HG03521 (cell line): Measurements from ENCODE around the gene GJA8.
"Not testable (repeated sequence)": the region's sequence is repeated elsewhere in the genome, so short reads cannot be mapped to it uniquely, and the experiment has no call there.

Experiments used
- ATAC-seq: cut with Tn5 transposase; IDR thresholded peaks from one replicate; pipeline ENCODE4 v1.9.1; 2021; ENCODE audit warnings: mild to moderate bottlenecking, moderate library complexity; ENCODE audit not compliant: unreplicated experiment

Gene GJA8

GRCh38 chr1:147927215-147927614, 24.6 kb downstream of the GJA8 start:
- not testable (repeated sequence) for ATAC-seq

GRCh38 chr1:147927689-147928088, 25.1 kb downstream of the GJA8 start:
- ATAC-seq: not testable (repeated sequence)

- ATAC-seq: peak; percentile 95
These were observed 25.9 kb downstream of the GJA8 start, which contains the start of gene GPR89B for GRCh38 chr1:147928236-147929132. Gene GPR89B (plus strand): TSS chr1:147928420. CDS start chr1:147928537, 117 bp downstream.

GRCh38 chr1:147931137-147931536, 28.5 kb downstream of the GJA8 start:
- not testable (repeated sequence) for ATAC-seq

GRCh38 chr1:147935296-147935695, 32.7 kb downstream of the GJA8 start:
- ATAC-seq: not testable (repeated sequence)

GRCh38 chr1:147940456-147940855, 37.9 kb downstream of the GJA8 start:
- ATAC-seq: not testable (repeated sequence)

GRCh38 chr1:147942563-147942962, 40.0 kb downstream of the GJA8 start:
- ATAC-seq: not testable (repeated sequence)

GRCh38 chr1:147949517-147949916, 46.9 kb downstream of the GJA8 start:
- ATAC-seq: not testable (repeated sequence)
